Kidney (tissue), 14 donors: Measurements from ENCODE around the gene SH3RF3. TPM values are rescaled to one million over a fixed set of nuclear protein-coding genes. Genes with fewer than 3 reads are reported as not detected.
A peak's percentile ranks its signal among the peaks of the same experiment; 100 is the strongest.

Source experiments
- DNase-seq, 5 donors: peaks; one replicate each; pipeline ENCODE4 v3.0.0-alpha.2; 2013 to 2020
- FAIRE-seq: peaks from 2 replicates; lab custom pipeline; 2012; peaks lifted over from hg19 to GRCh38; lab: Jason Lieb, UNC
- H3K27ac ChIP-seq, 2 donors: one replicate each; pipeline ENCODE4 v1.7.0; 2013; ENCODE audit warnings: low read depth in 2 of 2, low read length in 2 of 2, inconsistent platforms in 1 of 2
- H3K27me3 ChIP-seq: one replicate; pipeline ENCODE4 v1.7.1; 2013; ENCODE audit warnings: low read length, inconsistent platforms; ENCODE audit not compliant: control insufficient read depth, insufficient read depth
- H3K36me3 ChIP-seq, 3 donors: one replicate each; pipeline versions ENCODE4 v1.7.0 to v1.7.1; 2013; ENCODE audit warnings: low read length in 3 of 3, control low read depth in 1 of 3, inconsistent platforms in 1 of 3; ENCODE audit not compliant: insufficient read depth in 3 of 3, control insufficient read depth in 2 of 3
- H3K4me1 ChIP-seq, 3 donors: one replicate each; pipeline versions ENCODE4 v1.7.0 to v1.7.1; 2013; ENCODE audit warnings: low read length in 3 of 3, inconsistent platforms in 1 of 3, low read depth in 1 of 3; ENCODE audit not compliant: control insufficient read depth in 2 of 3, insufficient read depth in 2 of 3
- H3K4me3 ChIP-seq, 3 donors: one replicate each; pipeline versions ENCODE4 v1.7.0 to v1.8.1; 2013; ENCODE audit warnings: low read length in 3 of 3, control low read depth in 1 of 3, inconsistent platforms in 1 of 3
- H3K9ac ChIP-seq, 3 donors: one replicate each; pipeline versions ENCODE4 v1.7.0 to v1.7.1; 2013; ENCODE audit warnings: low read length in 3 of 3, control low read depth in 1 of 3, inconsistent platforms in 1 of 3
- H3K9me3 ChIP-seq, 3 donors: one replicate each; pipeline versions ENCODE4 v1.7.0 to v1.7.1; 2013; ENCODE audit warnings: low read length in 3 of 3, control low read depth in 1 of 3, inconsistent platforms in 1 of 3; ENCODE audit not compliant: control insufficient read depth in 2 of 3, insufficient read depth in 1 of 3
- CTCF ChIP-seq: IDR thresholded peaks from 3 replicates; pipeline ENCODE4 v1.5.1; 2012; ENCODE audit warnings: mild to moderate bottlenecking, moderate library complexity, borderline replicate concordance; ENCODE audit not compliant: insufficient read depth; ENCODE audit errors: extremely low read depth
- intact Hi-C: fragments of 100-400 bp; cut with DNase I; formaldehyde crosslinking; loops from one replicate; pipeline ENCODE4 v1.11.1; 2022
- polyA plus RNA-seq: library from polyadenylated mRNA; stranded (reverse); fragments of 350-450 nt; fragmentation: Illumina TruSeq; extraction: RNeasy Lipid Tissue Mini Kit (QIAGEN cat#74804); gene quantifications from one replicate; pipeline ENCODE4 v1.2.3, GENCODE V29; 2014; ENCODE audit warnings: low read depth, low replicate concordance; ENCODE audit not compliant: insufficient read depth
- total RNA-seq: library from RNA; stranded (reverse); fragmentation: NEBNext Ultra II Directional; extraction: Animal tissue kit (Norgen Biotek cat#: 25700); gene quantifications from one replicate; pipeline ENCODE4 v1.2.1, GENCODE V29; 2021
- donor health status: control.
- donor health status: control.
- donor health status: control.
- donor health status: control.
- donor health status: control.
- donor health status: DM: yes; HTN: yes; CAD: no.
- donor health status: Normal renal cell carcinoma (clear cell type).

The SH3RF3 gene
- total and polyA plus RNA-seq, 2 donors from 2014 or later: 1.7 to 10.7 TPM

- Histone ChIP-seq H3K9ac (no peak overlapping the region), H3K27me3 (no peaks in the 10 kb centered on the region), H3K4me1 (no peaks in the 10 kb centered on the region), H3K27ac (no peak overlapping the region), H3K4me3 (no peak overlapping the region), H3K36me3 (no peaks in the 10 kb centered on the region), H3K9me3 (no peaks in the 10 kb centered on the region)
- intact Hi-C loops: no loop called here
- no peak for TF ChIP-seq CTCF
- FAIRE-seq (no peak), DNase-seq (peak in 1 of 5 donors; percentile 38)
Observed at GRCh38 chr2:109452318-109453305, 323.6 kb downstream of the SH3RF3 start.

- no peak overlapping the region for H3K9ac ChIP-seq
- intact Hi-C loops: no loop called here
- H3K36me3 ChIP-seq: no peaks in the 10 kb centered on the region
- H3K4me1 ChIP-seq: no peaks in the 10 kb centered on the region
- peak in 1 of 5 donors; percentile 25 for DNase-seq
- no peak for TF ChIP-seq CTCF
- H3K27me3 ChIP-seq: no peaks in the 10 kb centered on the region
- FAIRE-seq: no peak
- no peak overlapping the region for H3K27ac ChIP-seq
- no peak overlapping the region for H3K4me3 ChIP-seq
- no peaks in the 10 kb centered on the region for H3K9me3 ChIP-seq
Observed at GRCh38 chr2:109453371-109453995, 324.5 kb downstream of the SH3RF3 start.

- H3K36me3 ChIP-seq: no peaks in the 10 kb centered on the region
- DNase-seq (peak in 1 of 5 donors; percentile 28), FAIRE-seq (no peak)
- H3K27ac ChIP-seq: no peak overlapping the region
- TF ChIP-seq CTCF: no peak
- intact Hi-C loops: no loop called here
- no peaks in the 10 kb centered on the region for H3K9me3 ChIP-seq
- H3K27me3 ChIP-seq: no peaks in the 10 kb centered on the region
- H3K9ac ChIP-seq: no peak overlapping the region
- H3K4me1 ChIP-seq: no peaks in the 10 kb centered on the region
- H3K4me3 ChIP-seq: no peak overlapping the region
Observed at GRCh38 chr2:109454304-109454703, 325.3 kb downstream of the SH3RF3 start.
